ENCODE results near the gene SNX13. TPM values are rescaled to one million over a fixed set of nuclear protein-coding genes. Genes with fewer than 3 reads are reported as not detected.

The SNX13 gene
- total and polyA plus RNA-seq, 2 of the 4 experiments (the other 2 are of a cell fraction): 9.0 to 24.9 TPM

DNA sequence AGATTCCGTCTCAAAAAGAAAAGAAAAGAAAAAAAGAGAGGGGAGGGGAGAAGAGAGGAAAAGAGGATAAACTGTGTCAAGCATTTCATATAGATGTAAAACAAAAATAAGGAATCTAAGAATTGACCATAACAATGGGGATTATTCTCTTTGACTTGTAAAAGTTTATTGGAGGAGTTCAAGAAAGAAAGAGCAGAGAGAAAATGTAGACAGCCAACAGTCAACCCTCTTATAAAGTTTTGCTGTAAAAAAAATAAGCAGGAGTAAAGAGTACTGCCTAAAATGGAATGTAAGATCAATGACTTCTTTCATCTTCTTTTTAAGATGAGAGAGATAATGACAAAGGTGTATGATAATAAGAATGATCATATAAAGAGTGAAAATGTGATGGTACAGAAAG is 87.9 kb downstream of the SNX13 start (continued):
- no peak for TF ChIP-seq MAFK (IDR thresholded peaks at IDR 0.05; ENCODE audit: low read depth, low read length)
- TF ChIP-seq FOS (IDR thresholded peaks at IDR 0.05; ENCODE audit: low read depth, low read length): no peak

DNA sequence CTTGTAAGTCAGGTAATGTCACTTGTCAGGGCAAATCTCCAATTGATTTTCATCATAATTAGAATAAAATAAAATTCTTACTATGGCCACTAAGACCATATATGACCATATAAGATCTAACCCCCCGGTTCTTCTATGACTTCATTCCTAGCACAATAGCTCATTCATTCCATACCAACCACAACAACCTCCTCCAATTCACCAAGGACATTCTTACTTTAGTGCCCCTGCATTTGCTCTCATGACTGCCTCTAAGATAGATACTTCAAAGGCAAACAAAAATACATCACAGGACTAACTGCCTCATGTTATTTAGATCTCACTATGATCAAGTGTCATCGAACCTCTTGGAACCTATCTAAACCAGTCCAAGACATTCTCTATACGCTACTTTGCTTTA is 90.8 kb downstream of the SNX13 start:
- Histone ChIP-seq H3K4ac (ENCODE audit: low read depth, low read length) (no peak overlapping the region), H3K4me2 (ENCODE audit: low read depth, low read length) (no peak overlapping the region; the same call in 1 of the 2 replicates), H4K8ac (ENCODE audit: low read depth in 2 of 2, low read length in 2 of 2) (no peak overlapping the region; a peak in 1 of 4 replicates), H4K5ac (ENCODE audit: low read depth, low read length) (no peak overlapping the region; the same call in 1 of the 2 replicates), H3K36me3 (ENCODE audit: control insufficient read depth, insufficient read depth, low read length) (peaks cover 6% of the 10 kb centered on the region; the same call in 1 of the 2 replicates), H3K56ac (ENCODE audit: extremely low read depth, insufficient read depth, low read length) (no peak overlapping the region), H2AK5ac (ENCODE audit: low read depth, low read length) (no peak overlapping the region), H3K4me1 (ENCODE audit: control insufficient read depth, insufficient read depth, low read length) (peaks cover 2% of the 10 kb centered on the region; the same call in 1 of the 2 replicates), H2AK9ac (replicated peaks; ENCODE audit: low read depth, low read length, poor library complexity) (no peak overlapping the region), H3K9me1 (ENCODE audit: insufficient read depth, low read length) (no peaks in the 10 kb centered on the region; the same call in 1 of the 2 replicates), H4K91ac (ENCODE audit: insufficient read depth, low read depth, low read length) (no peak overlapping the region), H2BK15ac (ENCODE audit: low read depth, low read length) (no peak overlapping the region), H3K9ac (ENCODE audit: low read depth, low read length) (no peak overlapping the region), H3K27me3 (ENCODE audit: control insufficient read depth, insufficient read depth, low read length) (no peaks in the 10 kb centered on the region), H3K23ac (ENCODE audit: low read depth, low read length) (no peak overlapping the region), H2BK5ac (ENCODE audit: low read depth, low read length, poor library complexity, severe bottlenecking) (peak overlapping the region; percentile 69), H2AFZ (replicated peaks; ENCODE audit: low read length, poor library complexity) (no peak overlapping the region), H3K27ac (ENCODE audit: insufficient read depth, low read length) (no peak overlapping the region), H3K18ac (ENCODE audit: low read depth, low read length) (no peak overlapping the region), H2BK120ac (ENCODE audit: low read depth, low read length) (peak overlapping the region; percentile 0; the same call in 1 of the 2 replicates), H2BK20ac (ENCODE audit: low read depth, low read length) (no peak overlapping the region), H3K79me1 (ENCODE audit: low read depth in 1 of 2, low read length in 2 of 2) (peaks cover 6 to 17% of the 10 kb centered on the region in 2 experiments), H3K4me3 (ENCODE audit: insufficient read depth, low read depth, low read length) (no peak overlapping the region), H4K20me1 (ENCODE audit: insufficient read depth, low read length) (no peaks in the 10 kb centered on the region), H3K9me3 (ENCODE audit: control insufficient read depth, insufficient read depth, low read length) (no peaks in the 10 kb centered on the region), H3K14ac (replicated peaks; ENCODE audit: low read depth, low read length) (0 out of 2 replicates have a peak overlapping the region, but pooled peaks have one; percentile 1)
- dilution Hi-C loops (cut with HindIII; ENCODE audit: low sequenced_read_pairs, unreplicated experiment) (no loop called here), in situ Hi-C loops (cut with MboI; ENCODE audit: low sequenced_read_pairs) (no loop called here), intact Hi-C loops (cut with micrococcal nuclease) (no loop called here)
- POLR2A ChIA-PET (ENCODE audit: unreplicated experiment): no interaction called here
- DNase-seq (peak; percentile 64), ATAC-seq (ENCODE audit: low read depth) (peak; percentile 74)
- CTCF ChIA-PET: no interaction called here
- no TSS peak for BruUV-seq (replicated peaks)
- 60% methylated on average over 1 of the region's 3 CpGs; no CpG with 5 or more reads in 1 of the 2 experiments for WGBS, 2 experiments (ENCODE audit: extremely low coverage in 2 of 2, insufficient read length in 1 of 2)
- TF ChIP-seq CTCF (conservative IDR thresholded peaks at IDR 0.05; ENCODE audit: low read depth, low read length) (no peak), BHLHE40 (IDR thresholded peaks at IDR 0.05; ENCODE audit: low read depth, low read length) (no peak), MXI1 (IDR thresholded peaks at IDR 0.05; ENCODE audit: borderline replicate concordance, low read depth, low read length) (no peak), MAZ (IDR thresholded peaks at IDR 0.05; ENCODE audit: borderline replicate concordance, low read depth, low read length) (no peak), MAFK (IDR thresholded peaks at IDR 0.05; ENCODE audit: low read depth, low read length) (no peak), RCOR1 (IDR thresholded peaks at IDR 0.05; ENCODE audit: insufficient replicate concordance, low read length) (no peak), RAD21 (IDR thresholded peaks at IDR 0.05; ENCODE audit: low read length) (no peak), USF2 (IDR thresholded peaks at IDR 0.05; ENCODE audit: low read depth, low read length) (no peak), NFE2L2 (IDR thresholded peaks at IDR 0.05; ENCODE audit: low read depth, low read length) (no peak), SMC3 (IDR thresholded peaks at IDR 0.05; ENCODE audit: low read depth, low read length) (no peak), CEBPB (IDR thresholded peaks at IDR 0.05; ENCODE audit: low read depth, low read length) (no peak), POLR2A (IDR thresholded peaks at IDR 0.05; ENCODE audit: low read depth, low read length) (no peak), FOS (IDR thresholded peaks at IDR 0.05; ENCODE audit: low read depth, low read length) (no peak)
- TF ChIP-seq, protein P1, sequence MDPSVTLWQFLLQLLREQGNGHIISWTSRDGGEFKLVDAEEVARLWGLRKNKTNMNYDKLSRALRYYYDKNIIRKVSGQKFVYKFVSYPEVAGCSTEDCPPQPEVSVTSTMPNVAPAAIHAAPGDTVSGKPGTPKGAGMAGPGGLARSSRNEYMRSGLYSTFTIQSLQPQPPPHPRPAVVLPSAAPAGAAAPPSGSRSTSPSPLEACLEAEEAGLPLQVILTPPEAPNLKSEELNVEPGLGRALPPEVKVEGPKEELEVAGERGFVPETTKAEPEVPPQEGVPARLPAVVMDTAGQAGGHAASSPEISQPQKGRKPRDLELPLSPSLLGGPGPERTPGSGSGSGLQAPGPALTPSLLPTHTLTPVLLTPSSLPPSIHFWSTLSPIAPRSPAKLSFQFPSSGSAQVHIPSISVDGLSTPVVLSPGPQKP (IDR thresholded peaks at IDR 0.05; ENCODE audit: borderline replicate concordance, low read depth, low read length): no peak
